Stimulated activated CD4-positive, alpha-beta T cell treated with anti-CD3 and anti-CD28 coated beads, Interleukin-15, amount 100 ng/mL, for 24 hours (primary cell): ENCODE results near the gene AHCYL2.

Source experiments
- DNase-seq: peaks from one replicate; pipeline ENCODE4 v3.0.0-alpha.2; 2020

AHCYL2 gene

GRCh38 chr7:129224251-129225205 is at the start of gene AHCYL2:
Gene AHCYL2, plus strand, starts transcription at chr7:129225030.
- DNase-seq: peak; percentile 98

GRCh38 chr7:129176916-129177710 is 47.7 kb upstream of the AHCYL2 start:
- DNase-seq: no peak

GRCh38 chr7:129184981-129185670 is 39.7 kb upstream of the AHCYL2 start:
- no peak for DNase-seq

GRCh38 chr7:129186749-129187260 is 38.0 kb upstream of the AHCYL2 start:
- DNase-seq: no peak

GRCh38 chr7:129187681-129188371 is 37.0 kb upstream of the AHCYL2 start:
- no peak for DNase-seq

- DNase-seq: peak; percentile 41
Observed at GRCh38 chr7:129188372-129188891, 36.4 kb upstream of the AHCYL2 start, which contains the start of gene SMO. Gene SMO, plus strand, starts transcription at chr7:129188633. Its CDS starts 519 bp downstream, at chr7:129189152.

GRCh38 chr7:129188892-129189660 is 35.8 kb upstream of the AHCYL2 start:
- peak; percentile 18 for DNase-seq

- no peak for DNase-seq
Observed at GRCh38 chr7:129189661-129190310, 35.0 kb upstream of the AHCYL2 start.

GRCh38 chr7:129191272-129191671 is 33.6 kb upstream of the AHCYL2 start:
- DNase-seq: no peak

- DNase-seq: no peak
Observed at GRCh38 chr7:129193892-129194291, 30.9 kb upstream of the AHCYL2 start.

- no peak for DNase-seq
Observed at GRCh38 chr7:129197771-129198170, 27.1 kb upstream of the AHCYL2 start.

- DNase-seq: no peak
Observed at GRCh38 chr7:129199406-129199805, 25.4 kb upstream of the AHCYL2 start.

- no peak for DNase-seq
Observed at GRCh38 chr7:129202058-129202777, 22.6 kb upstream of the AHCYL2 start.

GRCh38 chr7:129203050-129203741 is 21.6 kb upstream of the AHCYL2 start:
- no peak for DNase-seq

GRCh38 chr7:129205126-129205818 is 19.6 kb upstream of the AHCYL2 start:
- no peak for DNase-seq

- no peak for DNase-seq
Observed at GRCh38 chr7:129205987-129206785, 18.6 kb upstream of the AHCYL2 start.

GRCh38 chr7:129208667-129209066 is 16.2 kb upstream of the AHCYL2 start:
- no peak for DNase-seq
